Smooth muscle cell (in vitro differentiated cells): ENCODE results near the gene XXYLT1. TPM values are rescaled to one million over a fixed set of nuclear protein-coding genes. Genes with fewer than 3 reads are reported as not detected.

Source experiments
- DNase-seq: peaks from one replicate; lab custom pipeline; 2025; ENCODE audit not compliant: unreplicated experiment; lab: John Stamatoyannopoulos, UW
- H2AFZ ChIP-seq: fragments of 200-600 bp; sonication (generic); 2 replicates; pipeline ENCODE4 v1.6.0; 2016; ENCODE audit warnings: antibody characterized with exemption, low read depth, mild to moderate bottlenecking
- H3F3A ChIP-seq: fragments of 200-600 bp; sonication (generic); 2 replicates; pipeline ENCODE4 v1.6.0; 2017; ENCODE audit warnings: antibody characterized with exemption, low read depth
- H3K27ac ChIP-seq: fragments of 200-600 bp; sonication (generic); 2 replicates; pipeline ENCODE4 v1.5.1; 2016; ENCODE audit warnings: low read depth, mild to moderate bottlenecking
- H3K27me3 ChIP-seq: fragments of 200-600 bp; sonication (generic); 2 replicates; pipeline ENCODE4 v1.6.1; 2016; ENCODE audit warnings: low read depth, mild to moderate bottlenecking
- H3K36me3 ChIP-seq: fragments of 200-600 bp; sonication (generic); 2 replicates; pipeline ENCODE4 v1.5.1; 2016; ENCODE audit warnings: low read depth
- H3K4me1 ChIP-seq: fragments of 200-600 bp; sonication (generic); 2 replicates; pipeline ENCODE4 v1.5.1; 2016; ENCODE audit warnings: low read depth
- H3K4me2 ChIP-seq: fragments of 200-600 bp; sonication (generic); 2 replicates; pipeline ENCODE4 v1.6.0; 2016; ENCODE audit warnings: mild to moderate bottlenecking
- H3K4me3 ChIP-seq: fragments of 200-600 bp; sonication (generic); 2 replicates; pipeline ENCODE4 v1.5.1; 2016; ENCODE audit warnings: mild to moderate bottlenecking
- H3K79me2 ChIP-seq: fragments of 200-600 bp; sonication (generic); 2 replicates; pipeline ENCODE4 v1.6.0; 2016; ENCODE audit warnings: low read depth, mild to moderate bottlenecking
- H3K9ac ChIP-seq: fragments of 200-600 bp; sonication (generic); 2 replicates; pipeline ENCODE4 v1.6.0; 2016; ENCODE audit warnings: low read depth
- H3K9me3 ChIP-seq: fragments of 200-600 bp; sonication (generic); replicated peaks from 2 replicates; pipeline ENCODE4 v1.5.1; 2016; ENCODE audit warnings: low read depth
- H4K20me1 ChIP-seq: fragments of 200-600 bp; sonication (generic); 2 replicates; pipeline ENCODE4 v1.6.0; 2016; ENCODE audit warnings: low read depth
- CTCF ChIP-seq: fragments of 200-600 bp; sonication (generic); IDR thresholded peaks from 2 replicates; pipeline ENCODE4 v1.5.1; 2017; ENCODE audit warnings: borderline replicate concordance, mild to moderate bottlenecking, antibody characterized with exemption; ENCODE audit not compliant: insufficient read depth, poor library complexity, severe bottlenecking
- WGBS: methylation state at CpG from one replicate; pipeline ENCODE4 v1.1.7; 2016; ENCODE audit warnings: low lambda C conversion rate; 5-methylcytosine and 5-hydroxymethylcytosine counted together
- polyA plus RNA-seq: library from polyadenylated mRNA; unstranded; fragments of >200 nt; fragmentation: Nextera tagmentation; extraction: Ambion mirVana; gene quantifications from 2 replicates; pipeline ENCODE4 v1.2.1, GENCODE V29; 2016
- total RNA-seq: library from RNA; depleted of rRNA; stranded (reverse); fragments of >200 nt; gene quantifications from 2 replicates; pipeline ENCODE4 v1.2.3, GENCODE V29; 2014

XXYLT1 gene
- total and polyA plus RNA-seq, 2 experiments from 2014 or later = 22.2 to 35.4 TPM

DNA sequence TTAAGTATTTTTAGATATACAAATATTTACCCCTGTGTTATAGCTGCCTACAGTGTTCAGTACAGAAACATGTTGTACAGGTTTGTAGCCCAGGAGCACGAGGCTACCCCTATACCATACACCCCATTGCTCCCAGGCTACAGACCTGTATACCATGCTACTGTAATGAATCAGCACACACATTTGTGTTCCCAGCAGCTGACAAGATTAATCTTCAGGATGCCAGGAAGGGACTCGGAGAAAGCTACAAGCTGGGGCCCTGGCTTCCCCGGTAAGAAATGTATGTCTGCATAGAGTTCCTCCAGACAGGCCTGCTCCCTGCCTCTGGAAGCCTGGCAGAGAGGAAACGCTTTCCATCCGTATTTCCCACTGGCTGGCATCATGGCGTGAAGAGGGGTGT is 136.5 kb downstream of the XXYLT1 start:
- Histone ChIP-seq H3K36me3 (no peaks in the 10 kb centered on the region), H2AFZ (no peak overlapping the region), H3K27ac (no peak overlapping the region), H3K4me1 (no peaks in the 10 kb centered on the region), H4K20me1 (no peaks in the 10 kb centered on the region), H3K79me2 (no peaks in the 10 kb centered on the region), H3K4me2 (peak overlapping the region; percentile 9), H3K9me3 (no peaks in the 10 kb centered on the region), H3K27me3 (no peaks in the 10 kb centered on the region), H3F3A (no peaks in the 10 kb centered on the region), H3K9ac (no peak overlapping the region), H3K4me3 (no peak overlapping the region)
- DNase-seq = no peak
- WGBS = 62% methylated on average over 6 of the region's 6 CpGs
- TF ChIP-seq CTCF = no peak

DNA sequence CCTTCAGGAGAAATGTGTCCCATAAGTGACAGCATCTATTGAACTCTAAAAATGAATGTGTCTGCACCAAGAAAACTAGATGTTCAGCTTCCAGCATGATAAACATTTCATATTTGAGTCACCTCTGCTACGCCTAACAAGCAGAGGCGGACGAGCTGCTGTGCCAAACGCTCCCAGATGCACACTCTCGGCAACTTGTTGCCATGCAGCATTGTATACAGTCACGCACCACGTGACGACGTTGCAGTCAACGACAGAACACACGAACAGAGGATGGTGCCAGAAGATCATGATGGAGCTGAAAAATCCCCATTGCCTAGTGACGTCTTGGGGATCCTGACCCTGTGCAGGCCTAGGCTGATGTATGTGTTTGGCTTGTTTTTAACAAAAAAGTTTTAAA is 137.5 kb downstream of the XXYLT1 start:
- Histone ChIP-seq H2AFZ (no peak overlapping the region), H3F3A (no peaks in the 10 kb centered on the region), H3K36me3 (no peaks in the 10 kb centered on the region), H3K27me3 (no peaks in the 10 kb centered on the region), H3K9me3 (no peaks in the 10 kb centered on the region), H3K4me2 (no peak overlapping the region), H3K4me1 (no peaks in the 10 kb centered on the region), H4K20me1 (no peaks in the 10 kb centered on the region), H3K4me3 (no peak overlapping the region), H3K9ac (no peak overlapping the region), H3K79me2 (no peaks in the 10 kb centered on the region), H3K27ac (no peak overlapping the region)
- no peak for TF ChIP-seq CTCF
- no peak for DNase-seq
- WGBS = 86% methylated on average over 12 of the region's 12 CpGs

GRCh38 chr3:195133013-195133412 is 137.9 kb downstream of the XXYLT1 start:
- Histone ChIP-seq H3K4me3 (no peak overlapping the region), H3K9ac (no peak overlapping the region), H3K27ac (no peak overlapping the region), H3K36me3 (no peaks in the 10 kb centered on the region), H3K4me1 (no peaks in the 10 kb centered on the region), H3K9me3 (no peaks in the 10 kb centered on the region), H3K27me3 (no peaks in the 10 kb centered on the region), H3K79me2 (no peaks in the 10 kb centered on the region), H3K4me2 (no peak overlapping the region), H3F3A (no peaks in the 10 kb centered on the region), H2AFZ (no peak overlapping the region), H4K20me1 (no peaks in the 10 kb centered on the region)
- TF ChIP-seq CTCF = no peak
- no peak for DNase-seq
- 96% methylated on average over 4 of the region's 4 CpGs for WGBS

GRCh38 chr3:195131176-195131575 is 139.8 kb downstream of the XXYLT1 start:
- H3K4me1 ChIP-seq = no peaks in the 10 kb centered on the region
- no peak for TF ChIP-seq CTCF
- no peak overlapping the region for H3K4me3 ChIP-seq
- no peak for DNase-seq
- H3K36me3 ChIP-seq = no peaks in the 10 kb centered on the region
- no peak overlapping the region for H3K4me2 ChIP-seq
- 78% methylated on average over 4 of the region's 4 CpGs for WGBS
- H3K9me3 ChIP-seq = no peaks in the 10 kb centered on the region
- H3K27me3 ChIP-seq = no peaks in the 10 kb centered on the region
- no peak overlapping the region for H3K9ac ChIP-seq
- no peaks in the 10 kb centered on the region for H3F3A ChIP-seq
- no peaks in the 10 kb centered on the region for H3K79me2 ChIP-seq
- H4K20me1 ChIP-seq = no peaks in the 10 kb centered on the region
- no peak overlapping the region for H2AFZ ChIP-seq
- H3K27ac ChIP-seq = no peak overlapping the region
